Vagina (tissue), 2 donors: ENCODE measurements around the gene CENPH. TPM values are rescaled to one million over a fixed set of nuclear protein-coding genes. Genes with fewer than 3 reads are reported as not detected.
A peak's percentile ranks its signal among the peaks of the same experiment; 100 is the strongest.

ENCODE experiments used
- DNase-seq, 2 donors: peaks; one replicate each; pipeline ENCODE4 v3.0.0-alpha.2; 2017; ENCODE audit errors: extremely low spot score in 2 of 2
- H3K27ac ChIP-seq: fragments of 200-600 bp; sonication (generic); one replicate; pipeline ENCODE4 v1.5.1; 2019
- H3K27me3 ChIP-seq: fragments of 200-600 bp; sonication (generic); one replicate; pipeline ENCODE4 v1.5.1; 2019
- H3K36me3 ChIP-seq, 2 donors: fragments of 200-600 bp; sonication (generic); one replicate each; pipeline ENCODE4 v1.5.1; 2017 to 2019
- H3K4me1 ChIP-seq: fragments of 200-600 bp; sonication (generic); one replicate; pipeline ENCODE4 v1.5.1; 2019
- H3K4me3 ChIP-seq, 2 donors: fragments of 200-600 bp; sonication (generic); 1 replicate in 1 of 2; 2 replicates in 1 of 2; pipeline ENCODE4 v1.5.1; 2016 to 2019
- H3K9me3 ChIP-seq: fragments of 200-600 bp; sonication (generic); one replicate; pipeline ENCODE4 v1.5.1; 2019
- CTCF ChIP-seq, 3 experiments: fragments of 450-650 bp in 2 of 3; fragments of 200-600 bp in 1 of 3; sonication (generic) in 1 of 3; IDR thresholded peaks; one replicate each; pipeline ENCODE4 v1.5.1; 2017 to 2019; ENCODE audit warnings: antibody characterized with exemption in 3 of 3, mild to moderate bottlenecking in 2 of 3, moderate library complexity in 2 of 3
- POLR2A ChIP-seq, 2 donors: fragments of 450-650 bp; IDR thresholded peaks; one replicate each; pipeline ENCODE4 v1.6.1; 2017; ENCODE audit warnings: antibody characterized with exemption in 2 of 2, mild to moderate bottlenecking in 2 of 2, moderate library complexity in 2 of 2
- POLR2AphosphoS5 ChIP-seq, 2 donors: sonication (generic); formaldehyde crosslinking; IDR thresholded peaks; one replicate each; pipeline ENCODE4 v1.9.0; 2017; ENCODE audit warnings: antibody characterized with exemption in 2 of 2, mild to moderate bottlenecking in 2 of 2, low read depth in 1 of 2; ENCODE audit not compliant: insufficient read depth in 1 of 2
- intact Hi-C: fragments of 100-400 bp; cut with DNase I; formaldehyde crosslinking; loops from one replicate; pipeline ENCODE4 v1.15.1; 2023
- total RNA-seq: library from RNA; depleted of rRNA; stranded (reverse); fragments of >200 nt; gene quantifications from one replicate; pipeline ENCODE4 v1.2.3, GENCODE V29; 2016

CENPH gene
- total RNA-seq, 1 donor from 2014 or later = 3.9 TPM

GRCh38 chr5:69184621-69185020 lies 4.8 kb upstream of the CENPH start:
- Histone ChIP-seq H3K27ac (no peak overlapping the region), H3K4me1 (peaks cover under 1% of the 10 kb centered on the region), H3K9me3 (no peaks in the 10 kb centered on the region), H3K27me3 (no peaks in the 10 kb centered on the region), H3K4me3 (no peak overlapping the region), H3K36me3 (no peaks in the 10 kb centered on the region)
- no peak for DNase-seq
- no peak for TF ChIP-seq POLR2AphosphoS5 (IDR thresholded peaks at IDR 0.05; ENCODE audit: insufficient read depth in 1 of 2, low read depth in 1 of 2)
- no peak for TF ChIP-seq POLR2A (IDR thresholded peaks at IDR 0.05)
- no peak for TF ChIP-seq CTCF (IDR thresholded peaks at IDR 0.05)
- intact Hi-C loops = no loop called here

- H3K4me3 ChIP-seq = no peak overlapping the region
- intact Hi-C loops = no loop called here
Measured at GRCh38 chr5:69187342-69187741, 2.0 kb upstream of the CENPH start.

GRCh38 chr5:69188811-69189161 lies 597 bp upstream of the CENPH start:
- no peak for TF ChIP-seq CTCF (IDR thresholded peaks at IDR 0.05)
- no peak for TF ChIP-seq POLR2A (IDR thresholded peaks at IDR 0.05)
- no peak for TF ChIP-seq POLR2AphosphoS5 (IDR thresholded peaks at IDR 0.05; ENCODE audit: insufficient read depth in 1 of 2, low read depth in 1 of 2)
- peaks cover 9% of the 10 kb centered on the region for H3K4me1 ChIP-seq
- peak overlapping the region; percentile 61 to 66 for H3K4me3 ChIP-seq
- no peak overlapping the region for H3K27ac ChIP-seq
- DNase-seq = no peak
- no peaks in the 10 kb centered on the region for H3K9me3 ChIP-seq
- no peaks in the 10 kb centered on the region for H3K36me3 ChIP-seq
- H3K27me3 ChIP-seq = no peaks in the 10 kb centered on the region
- intact Hi-C loops = no loop called here

More at GRCh38 chr5:69187342-69187741, 2.0 kb upstream of the CENPH start:
- no peaks in the 10 kb centered on the region for H3K9me3 ChIP-seq
- no peak for TF ChIP-seq POLR2AphosphoS5 (IDR thresholded peaks at IDR 0.05; ENCODE audit: insufficient read depth in 1 of 2, low read depth in 1 of 2)
- DNase-seq = no peak
- H3K27me3 ChIP-seq = no peaks in the 10 kb centered on the region
- H3K36me3 ChIP-seq = no peaks in the 10 kb centered on the region
- H3K4me1 ChIP-seq = peaks cover 9% of the 10 kb centered on the region
- H3K27ac ChIP-seq = no peak overlapping the region

GRCh38 chr5:69202497-69202896 lies 13.1 kb downstream of the CENPH start:
- no peak for DNase-seq
- TF ChIP-seq POLR2AphosphoS5 (IDR thresholded peaks at IDR 0.05; ENCODE audit: insufficient read depth in 1 of 2, low read depth in 1 of 2) = no peak
- TF ChIP-seq POLR2A (IDR thresholded peaks at IDR 0.05) = no peak
- TF ChIP-seq CTCF (IDR thresholded peaks at IDR 0.05) = no peak
- intact Hi-C loops = no loop called here
- Histone ChIP-seq H3K9me3 (no peaks in the 10 kb centered on the region), H3K4me3 (no peak overlapping the region), H3K27ac (no peak overlapping the region), H3K36me3 (no peaks in the 10 kb centered on the region), H3K4me1 (no peaks in the 10 kb centered on the region), H3K27me3 (no peaks in the 10 kb centered on the region)

GRCh38 chr5:69206528-69207190 lies 17.3 kb downstream of the CENPH start:
- no peak for TF ChIP-seq POLR2AphosphoS5 (IDR thresholded peaks at IDR 0.05; ENCODE audit: insufficient read depth in 1 of 2, low read depth in 1 of 2)
- no peak for TF ChIP-seq POLR2A (IDR thresholded peaks at IDR 0.05)
- no peak for TF ChIP-seq CTCF (IDR thresholded peaks at IDR 0.05)
- Histone ChIP-seq H3K9me3 (no peaks in the 10 kb centered on the region), H3K27ac (no peak overlapping the region), H3K36me3 (no peaks in the 10 kb centered on the region), H3K4me3 (no peak overlapping the region), H3K27me3 (no peaks in the 10 kb centered on the region), H3K4me1 (no peaks in the 10 kb centered on the region)
- no peak for DNase-seq
- intact Hi-C loops = no loop called here
